ENCODE measurements around the gene STAT1. TPM values are rescaled to one million over a fixed set of nuclear protein-coding genes. Genes with fewer than 3 reads are reported as not detected.

STAT1 gene
- total RNA-seq = 91.2 and 222 TPM in 2 replicates

DNA sequence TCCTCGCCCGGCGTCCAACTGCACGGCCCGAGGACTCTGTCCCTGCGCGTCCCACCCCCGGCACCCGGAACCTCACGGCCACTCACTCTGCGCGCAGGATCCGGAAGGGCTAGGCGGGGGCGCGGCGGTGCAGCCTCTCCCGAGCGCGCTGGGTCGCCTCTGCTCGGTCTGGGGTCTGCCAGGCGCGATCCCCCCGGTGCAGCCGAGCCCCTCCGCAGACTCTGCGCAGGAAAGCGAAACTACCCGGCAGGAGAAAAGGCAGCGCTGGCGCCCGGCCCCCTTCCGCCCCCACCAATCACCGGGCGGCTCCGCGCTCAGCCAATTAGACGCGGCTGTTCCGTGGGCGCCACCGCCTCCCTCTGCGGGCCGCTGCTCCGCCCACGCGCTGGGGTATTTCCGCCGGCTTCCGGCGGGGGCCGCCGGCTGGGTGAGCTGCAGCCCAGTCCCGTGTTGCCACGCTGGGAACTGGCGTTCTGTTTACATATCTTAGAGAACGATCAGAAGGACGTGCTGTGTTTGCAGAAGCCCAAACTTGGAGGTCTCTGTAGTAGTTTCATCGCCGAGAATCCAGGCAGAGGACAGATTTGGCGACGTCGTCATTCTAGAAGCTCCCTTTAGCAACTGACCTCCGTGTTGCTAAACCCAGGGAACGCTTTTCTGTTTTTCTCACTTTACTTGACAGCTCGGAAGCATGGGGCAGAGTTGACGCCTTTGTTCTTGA is at the start of gene STAT1:
STAT1 (minus strand) TSS at position 240 of the 721 bp plus-strand sequence. CDS start 4,168 bp downstream, outside the sequence.

Other genes starting within 250 kb of the STAT1 start
- gene GLS, start 133.3 kb downstream of the STAT1 start, total RNA-seq = 267 and 326 TPM in 2 replicates
- 0.56 and 5.4 TPM in 2 replicates for gene STAT4, start 136.8 kb upstream of the STAT1 start, total RNA-seq
- 99.9 and 246 TPM in 2 replicates for gene MYO1B, start 231.2 kb upstream of the STAT1 start, total RNA-seq

All from smooth muscle cell of the pulmonary artery (primary cell).